ENCODE measurements around the gene MYBPHL.

DNA sequence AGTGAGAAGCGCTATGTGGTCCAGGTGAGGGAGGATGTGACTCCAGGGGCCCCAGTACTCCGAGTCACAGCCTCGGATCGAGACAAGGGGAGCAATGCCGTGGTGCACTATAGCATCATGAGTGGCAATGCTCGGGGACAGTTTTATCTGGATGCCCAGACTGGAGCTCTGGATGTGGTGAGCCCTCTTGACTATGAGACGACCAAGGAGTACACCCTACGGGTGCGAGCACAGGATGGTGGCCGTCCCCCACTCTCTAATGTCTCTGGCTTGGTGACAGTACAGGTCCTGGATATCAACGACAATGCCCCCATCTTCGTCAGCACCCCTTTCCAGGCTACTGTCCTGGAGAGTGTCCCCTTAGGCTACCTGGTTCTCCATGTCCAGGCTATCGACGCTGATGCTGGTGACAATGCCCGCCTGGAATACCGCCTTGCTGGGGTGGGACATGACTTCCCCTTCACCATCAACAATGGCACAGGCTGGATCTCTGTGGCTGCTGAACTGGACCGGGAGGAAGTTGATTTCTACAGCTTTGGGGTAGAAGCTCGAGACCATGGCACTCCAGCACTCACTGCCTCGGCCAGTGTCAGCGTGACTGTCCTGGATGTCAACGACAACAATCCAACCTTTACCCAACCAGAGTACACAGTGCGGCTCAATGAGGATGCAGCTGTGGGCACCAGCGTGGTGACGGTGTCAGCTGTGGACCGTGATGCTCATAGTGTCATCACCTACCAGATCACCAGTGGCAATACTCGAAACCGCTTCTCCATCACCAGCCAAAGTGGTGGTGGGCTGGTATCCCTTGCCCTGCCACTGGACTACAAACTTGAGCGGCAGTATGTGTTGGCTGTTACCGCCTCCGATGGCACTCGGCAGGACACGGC, 55.3 kb downstream of the MYBPHL start:
- TF ChIP-seq GATA3 (IDR thresholded peaks at IDR 0.05; ENCODE audit: low read depth, low read length) (no peak), GATA2 (IDR thresholded peaks at IDR 0.05; ENCODE audit: low read depth, low read length) (no peak)

All from SH-SY5Y (cell line).